VCaP (cell line): ENCODE measurements around the gene KRTAP9-8.
"Not testable (repeated sequence)": the region's sequence is repeated elsewhere in the genome, so short reads cannot be mapped to it uniquely, and the experiment has no call there.

Experiments used
- H3K27ac ChIP-seq: fragments of 450-650 bp; 2 replicates; pipeline ENCODE4 v1.5.1; 2017
- TF ChIP-seq, protein P1 (sequence below): fragments of 450-650 bp; conservative IDR thresholded peaks from 2 replicates; pipeline ENCODE4 v1.5.1; 2017; ENCODE audit warnings: mild to moderate bottlenecking, moderate library complexity

KRTAP9-8 gene

DNA sequence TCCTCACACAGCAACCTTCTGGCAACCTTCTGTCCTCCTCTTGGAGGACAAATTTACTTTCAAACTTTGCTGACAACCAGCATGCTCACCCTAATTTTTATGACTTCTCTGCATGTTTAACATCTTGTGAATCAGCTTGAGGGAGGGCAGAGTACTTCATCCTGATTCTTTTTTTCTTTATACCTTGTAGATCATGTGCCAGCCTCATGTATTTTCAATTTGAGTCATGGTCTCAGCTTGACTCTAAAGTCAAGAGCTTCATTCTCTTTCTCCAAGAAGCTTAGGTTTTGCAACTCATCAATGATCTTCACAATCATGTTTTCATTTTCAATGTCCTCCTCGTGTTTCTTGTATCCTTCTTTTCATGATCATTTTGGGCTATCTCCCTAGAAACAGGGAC is 34.1 kb downstream of the KRTAP9-8 start:
- TF ChIP-seq, protein P1, sequence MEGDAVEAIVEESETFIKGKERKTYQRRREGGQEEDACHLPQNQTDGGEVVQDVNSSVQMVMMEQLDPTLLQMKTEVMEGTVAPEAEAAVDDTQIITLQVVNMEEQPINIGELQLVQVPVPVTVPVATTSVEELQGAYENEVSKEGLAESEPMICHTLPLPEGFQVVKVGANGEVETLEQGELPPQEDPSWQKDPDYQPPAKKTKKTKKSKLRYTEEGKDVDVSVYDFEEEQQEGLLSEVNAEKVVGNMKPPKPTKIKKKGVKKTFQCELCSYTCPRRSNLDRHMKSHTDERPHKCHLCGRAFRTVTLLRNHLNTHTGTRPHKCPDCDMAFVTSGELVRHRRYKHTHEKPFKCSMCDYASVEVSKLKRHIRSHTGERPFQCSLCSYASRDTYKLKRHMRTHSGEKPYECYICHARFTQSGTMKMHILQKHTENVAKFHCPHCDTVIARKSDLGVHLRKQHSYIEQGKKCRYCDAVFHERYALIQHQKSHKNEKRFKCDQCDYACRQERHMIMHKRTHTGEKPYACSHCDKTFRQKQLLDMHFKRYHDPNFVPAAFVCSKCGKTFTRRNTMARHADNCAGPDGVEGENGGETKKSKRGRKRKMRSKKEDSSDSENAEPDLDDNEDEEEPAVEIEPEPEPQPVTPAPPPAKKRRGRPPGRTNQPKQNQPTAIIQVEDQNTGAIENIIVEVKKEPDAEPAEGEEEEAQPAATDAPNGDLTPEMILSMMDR: no peak
- no peak overlapping the region for H3K27ac ChIP-seq

DNA sequence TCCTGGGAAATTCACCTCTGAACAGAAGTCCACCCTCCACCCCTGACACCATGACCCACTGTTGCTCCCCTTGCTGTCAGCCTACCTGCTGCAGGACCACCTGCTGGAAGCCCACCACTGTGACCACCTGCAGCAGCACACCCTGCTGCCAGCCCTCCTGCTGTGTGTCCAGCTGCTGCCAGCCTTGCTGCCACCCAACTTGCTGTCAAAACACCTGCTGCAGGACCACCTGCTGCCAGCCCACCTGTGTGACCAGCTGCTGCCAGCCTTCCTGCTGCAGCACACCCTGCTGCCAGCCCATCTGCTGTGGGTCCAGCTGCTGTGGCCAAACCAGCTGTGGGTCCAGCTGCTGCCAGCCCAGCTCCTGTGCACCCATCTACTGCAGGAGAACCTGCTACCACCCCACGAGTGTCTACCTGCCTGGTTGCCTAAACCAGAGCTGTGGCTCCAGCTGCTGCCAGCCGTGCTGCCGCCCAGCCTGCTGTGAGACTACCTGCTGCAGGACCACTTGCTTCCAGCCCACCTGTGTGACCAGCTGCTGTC is 37.9 kb downstream of the KRTAP9-8 start, which contains the start of gene KRTAP9-7:
TSS of gene KRTAP9-7 (plus strand) at position 51 of the 543 bp plus-strand sequence. CDS start at position 51, 0 bp downstream.
- H3K27ac ChIP-seq: not testable (repeated sequence)

DNA sequence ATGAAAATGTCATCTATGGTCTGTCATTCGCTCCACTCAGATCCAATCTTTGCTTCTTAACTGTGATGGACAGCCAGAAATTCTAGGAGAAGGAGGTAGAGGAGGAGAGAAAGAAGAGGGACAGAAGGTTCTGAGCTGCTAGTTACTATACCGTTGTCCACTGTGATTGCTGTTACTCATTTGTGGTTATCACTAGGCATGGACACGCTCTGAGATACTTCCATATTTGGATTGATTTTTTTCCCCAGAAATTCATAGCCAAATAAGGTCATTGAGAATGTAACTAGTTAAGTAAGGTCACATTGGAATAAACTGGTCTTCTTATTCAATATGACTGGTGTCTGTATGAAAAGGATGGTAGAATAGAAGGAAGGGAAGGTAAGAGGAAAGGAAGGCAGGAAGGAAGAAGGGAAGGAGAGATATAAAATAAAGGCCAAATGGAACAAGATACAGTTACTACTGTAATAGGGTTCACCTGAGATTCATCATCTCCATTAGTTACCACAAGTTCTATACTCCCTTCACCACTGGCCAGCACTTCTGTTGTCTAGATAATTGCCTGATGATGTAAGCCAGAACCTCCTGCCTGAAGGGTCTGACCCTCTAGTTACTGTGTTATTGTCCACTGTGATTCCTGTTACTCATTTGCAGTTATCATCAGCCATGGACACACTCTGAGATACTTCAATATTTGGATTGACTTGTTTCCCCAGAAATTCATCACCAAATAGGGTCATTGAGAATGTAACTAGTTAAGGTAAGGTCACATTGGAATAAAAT is 40.6 kb downstream of the KRTAP9-8 start:
- no peak overlapping the region for H3K27ac ChIP-seq
- TF ChIP-seq, protein P1: no peak

DNA sequence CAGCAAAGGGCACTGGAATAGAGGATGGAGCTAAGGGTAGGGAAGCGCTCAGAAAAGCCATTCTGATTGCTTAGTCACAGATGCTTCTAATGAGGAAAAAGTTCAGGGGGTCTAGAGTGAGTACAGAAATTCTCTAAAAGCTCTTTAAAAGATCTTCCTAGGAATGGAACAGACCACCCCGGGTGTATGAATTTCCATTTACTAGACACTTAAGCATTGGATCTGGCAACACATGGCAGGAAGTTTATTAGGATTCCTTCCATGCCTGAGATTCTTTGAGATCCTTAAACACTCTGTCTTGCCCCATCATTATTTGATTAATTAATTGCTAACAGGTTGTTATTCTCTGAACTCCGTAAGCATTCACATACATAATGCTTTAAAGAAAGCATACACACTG is 46.2 kb downstream of the KRTAP9-8 start:
- no peak overlapping the region for H3K27ac ChIP-seq
- TF ChIP-seq, protein P1: no peak

DNA sequence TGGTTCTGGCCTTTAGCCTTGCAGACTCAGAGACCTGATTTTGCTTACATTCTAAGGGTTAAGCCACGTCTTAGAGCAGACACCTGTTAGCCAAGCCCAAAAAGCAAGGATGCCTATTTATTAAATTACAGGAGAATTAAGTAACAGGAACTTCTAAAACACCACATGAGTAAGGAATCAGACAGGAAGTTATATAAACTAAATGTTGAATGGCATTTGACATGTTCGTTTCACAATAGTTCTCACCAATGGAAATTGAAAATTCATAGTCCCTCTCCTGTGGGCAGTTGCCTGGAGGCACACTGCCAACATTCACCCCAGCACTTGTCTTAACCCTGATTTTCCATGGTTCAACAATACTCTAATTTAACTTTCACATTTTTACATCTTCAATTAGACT is 46.7 kb downstream of the KRTAP9-8 start:
- H3K27ac ChIP-seq: no peak overlapping the region
- TF ChIP-seq, protein P1: no peak

DNA sequence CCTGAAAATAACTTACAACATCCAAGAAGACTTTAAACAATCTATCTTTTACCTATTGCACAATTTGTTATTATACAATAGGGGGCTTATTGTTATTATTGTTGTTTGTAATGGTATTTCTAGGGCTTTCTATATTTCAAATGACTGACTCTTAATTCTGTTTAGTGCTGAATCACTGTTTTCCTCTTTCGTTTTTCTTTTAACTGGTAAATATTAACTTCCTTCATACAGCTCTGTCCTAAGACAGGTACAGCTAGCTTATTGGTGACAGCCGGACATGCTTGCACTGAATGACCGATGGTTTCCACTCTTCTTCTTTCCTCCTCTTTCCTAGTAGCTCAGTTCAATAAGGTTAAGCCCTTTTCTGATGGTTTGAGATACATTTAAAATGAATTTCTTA is 49.3 kb downstream of the KRTAP9-8 start:
- H3K27ac ChIP-seq: no peak overlapping the region
- TF ChIP-seq, protein P1: no peak
